ENCODE data around the gene SENP8. TPM values are rescaled to one million over a fixed set of nuclear protein-coding genes. Genes with fewer than 3 reads are reported as not detected.

Gene SENP8
- total RNA-seq, 3 donors from 2014 or later, result 2.6 to 3.0 (median 2.9) TPM

GRCh38 chr15:72184165-72184811 is 66.1 kb downstream of the SENP8 start:
- intact Hi-C loops (cut with DNase I, micrococcal nuclease), result no loop called here
- no peaks in the 10 kb centered on the region for H3K9me3 ChIP-seq
- ATAC-seq (peak; percentile 87), DNase-seq (peak in 1 of 3 donors; percentile 53)
- H3K4me1 ChIP-seq (ENCODE audit: low read depth), result no peaks in the 10 kb centered on the region
- no peaks in the 10 kb centered on the region for H3K36me3 ChIP-seq (ENCODE audit: low read depth)
- TF ChIP-seq CTCF (IDR thresholded peaks at IDR 0.05), result no peak
- H3K4me3 ChIP-seq, result no peak overlapping the region

- no peaks in the 10 kb centered on the region for H3K9me3 ChIP-seq
- H3K4me1 ChIP-seq (ENCODE audit: low read depth), result no peaks in the 10 kb centered on the region
- intact Hi-C loops (cut with DNase I, micrococcal nuclease), result no loop called here
- DNase-seq (no peak), ATAC-seq (no peak)
- H3K4me3 ChIP-seq, result no peak overlapping the region
- H3K36me3 ChIP-seq (ENCODE audit: low read depth), result no peaks in the 10 kb centered on the region
- no peak for TF ChIP-seq CTCF (IDR thresholded peaks at IDR 0.05)
These were observed 71.2 kb downstream of the SENP8 start for GRCh38 chr15:72189250-72189902.

GRCh38 chr15:72192416-72192815 is 74.2 kb downstream of the SENP8 start:
- Histone ChIP-seq H3K4me3 (no peak overlapping the region), H3K36me3 (ENCODE audit: low read depth) (no peaks in the 10 kb centered on the region), H3K9me3 (no peaks in the 10 kb centered on the region), H3K4me1 (ENCODE audit: low read depth) (no peaks in the 10 kb centered on the region)
- ATAC-seq (no peak), DNase-seq (no peak)
- intact Hi-C loops (cut with DNase I, micrococcal nuclease), result no loop called here
- no peak for TF ChIP-seq CTCF (IDR thresholded peaks at IDR 0.05)

Other genes starting within 250 kb of the SENP8 start
- 10 to 100 TPM; 40.0 to 79.3 (median 41.8) TPM for gene MYO9A, start 253 bp upstream of the SENP8 start, total RNA-seq
- gene GRAMD2A, start 79.4 kb downstream of the SENP8 start, total RNA-seq, result 1 to 10 TPM in 2 of 3 donors, under 1 TPM in 1; 0.98 to 8.0 (median 2.5) TPM
- 100 to 1,000 TPM; 328 to 450 (median 372) TPM for gene PKM, start 112.8 kb downstream of the SENP8 start, total RNA-seq
- 10 to 100 TPM; 32.9 to 89.3 (median 61.4) TPM for gene PARP6, start 154.2 kb downstream of the SENP8 start, total RNA-seq
- 1 to 10 TPM in 2 of 3 donors, under 1 TPM in 1; 0.67 to 3.8 (median 3.0) TPM for gene CELF6, start 201.8 kb downstream of the SENP8 start, total RNA-seq